ENCODE data around the gene SYT14.

Gene SYT14

GRCh38 chr1:210022044-210022443, 84.0 kb downstream of the SYT14 start:
- no peak for TF ChIP-seq CTCF (IDR thresholded peaks at IDR 0.05)

- TF ChIP-seq CTCF (IDR thresholded peaks at IDR 0.05), result no peak
Observed at GRCh38 chr1:210024282-210024681, 86.3 kb downstream of the SYT14 start.

GRCh38 chr1:210024996-210025395, 87.0 kb downstream of the SYT14 start:
- TF ChIP-seq CTCF (IDR thresholded peaks at IDR 0.05), result no peak

GRCh38 chr1:210025870-210026269, 87.9 kb downstream of the SYT14 start:
- TF ChIP-seq CTCF (IDR thresholded peaks at IDR 0.05), result 0 out of 2 replicates have a peak, but pooled peaks have one; percentile 7

GRCh38 chr1:210027994-210028393, 90.0 kb downstream of the SYT14 start:
- no peak for TF ChIP-seq CTCF (IDR thresholded peaks at IDR 0.05)

- no peak for TF ChIP-seq CTCF (IDR thresholded peaks at IDR 0.05)
Observed at GRCh38 chr1:210031473-210031872, 93.5 kb downstream of the SYT14 start.

GRCh38 chr1:210043058-210043457, 105.0 kb downstream of the SYT14 start:
- TF ChIP-seq CTCF (IDR thresholded peaks at IDR 0.05), result no peak

- no peak for TF ChIP-seq CTCF (IDR thresholded peaks at IDR 0.05)
Observed at GRCh38 chr1:210049616-210050015, 111.6 kb downstream of the SYT14 start.

All from LNCAP (cell line).